IMR-90 (cell line): ENCODE data around the gene CDKAL1. TPM values are rescaled to one million over a fixed set of nuclear protein-coding genes. Genes with fewer than 3 reads are reported as not detected.

ENCODE experiments used
- ATAC-seq: fragments of 200-7000 bp; cut with Tn5 transposase; 2 replicates; pipeline ENCODE4 v1.9.1; 2020; ENCODE audit warnings: low read depth, mild to moderate bottlenecking, moderate library complexity
- BruUV-seq: library from RNA; stranded (reverse); fragments of 400-500 nt; replicated peaks from 2 replicates; lab custom pipeline; 2021; lab: Mats Ljungman, UMichigan
- CTCF ChIA-PET: fragments of 300-600 bp; formaldehyde crosslinking; extraction: SDS; loops from one replicate; lab custom pipeline; 2021; ENCODE audit warnings: antibody characterized with exemption; lab: Yijun Ruan, JAX
- POLR2A ChIA-PET: fragments of 300-600 bp; sonication (Branson Sonifier 250); formaldehyde crosslinking; loops from one replicate; lab custom pipeline; 2022; ENCODE audit warnings: antibody characterized with exemption; ENCODE audit not compliant: unreplicated experiment; lab: Charles Lee
- DNase-seq: peaks from one replicate; pipeline ENCODE4 v3.0.0; 2013
- H2AFZ ChIP-seq: replicated peaks from 2 replicates; pipeline ENCODE3; 2013; ENCODE audit warnings: low read length, mild to moderate bottlenecking; ENCODE audit not compliant: poor library complexity
- H2AK5ac ChIP-seq: 2 replicates; pipeline ENCODE4 v1.6.1; 2013; ENCODE audit warnings: low read depth, low read length, inconsistent platforms
- H2AK9ac ChIP-seq: replicated peaks from 2 replicates; pipeline ENCODE3; 2013; ENCODE audit warnings: mild to moderate bottlenecking, low read depth, low read length, moderate library complexity; ENCODE audit not compliant: poor library complexity
- H2BK120ac ChIP-seq: 2 replicates; pipeline ENCODE4 v1.6.1; 2013; ENCODE audit warnings: low read depth, low read length, inconsistent platforms
- H2BK15ac ChIP-seq: 3 replicates; pipeline ENCODE4 v1.6.1; 2013; ENCODE audit warnings: low read depth, low read length, inconsistent platforms
- H2BK20ac ChIP-seq: 2 replicates; pipeline ENCODE4 v1.6.1; 2013; ENCODE audit warnings: low read depth, mild to moderate bottlenecking, inconsistent platforms, low read length, moderate library complexity
- H2BK5ac ChIP-seq: 2 replicates; pipeline ENCODE4 v1.6.1; 2013; ENCODE audit warnings: mild to moderate bottlenecking, low read depth, low read length, inconsistent platforms; ENCODE audit not compliant: poor library complexity, severe bottlenecking
- H3K14ac ChIP-seq: replicated peaks from 2 replicates; pipeline ENCODE4 v1.6.1; 2013; ENCODE audit warnings: low read depth, low read length, inconsistent platforms
- H3K18ac ChIP-seq: 2 replicates; pipeline ENCODE4 v1.6.1; 2013; ENCODE audit warnings: low read depth, low read length, control low read depth
- H3K23ac ChIP-seq: 2 replicates; pipeline ENCODE4 v1.6.1; 2013; ENCODE audit warnings: low read depth, low read length, inconsistent platforms
- H3K27ac ChIP-seq: 2 replicates; pipeline ENCODE4 v1.5.1; 2013; ENCODE audit warnings: mild to moderate bottlenecking, control low read depth, low read length; ENCODE audit not compliant: insufficient read depth
- H3K27me3 ChIP-seq: 2 replicates; pipeline ENCODE4 v1.6.1; 2013; ENCODE audit warnings: low read length; ENCODE audit not compliant: control insufficient read depth, insufficient read depth
- H3K36me3 ChIP-seq: 2 replicates; pipeline ENCODE4 v1.6.1; 2013; ENCODE audit warnings: low read length, mixed read lengths; ENCODE audit not compliant: control insufficient read depth, insufficient read depth
- H3K4ac ChIP-seq: 2 replicates; pipeline ENCODE4 v1.6.1; 2013; ENCODE audit warnings: low read depth, low read length, inconsistent platforms
- H3K4me1 ChIP-seq: 2 replicates; pipeline ENCODE4 v1.6.1; 2013; ENCODE audit warnings: low read length, mixed read lengths; ENCODE audit not compliant: control insufficient read depth, insufficient read depth
- H3K4me2 ChIP-seq: 2 replicates; pipeline ENCODE4 v1.6.1; 2013; ENCODE audit warnings: low read depth, mild to moderate bottlenecking, control low read depth, low read length, moderate library complexity
- H3K4me3 ChIP-seq: 2 replicates; pipeline ENCODE4 v1.5.1; 2013; ENCODE audit warnings: low read depth, mild to moderate bottlenecking, control low read depth, low read length, moderate library complexity; ENCODE audit not compliant: insufficient read depth
- H3K56ac ChIP-seq: 2 replicates; pipeline ENCODE4 v1.6.1; 2013; ENCODE audit warnings: low read length, inconsistent platforms; ENCODE audit not compliant: insufficient read depth; ENCODE audit errors: extremely low read depth
- H3K79me1 ChIP-seq, 2 experiments: 2 replicates each; pipeline ENCODE4 v1.6.1; 2013; ENCODE audit warnings: low read length in 2 of 2, inconsistent platforms in 1 of 2, low read depth in 1 of 2
- H3K9ac ChIP-seq: 2 replicates; pipeline ENCODE4 v1.6.1; 2013; ENCODE audit warnings: low read depth, low read length, control low read depth
- H3K9me1 ChIP-seq: 2 replicates; pipeline ENCODE4 v1.6.1; 2013; ENCODE audit warnings: low read length, inconsistent platforms; ENCODE audit not compliant: insufficient read depth
- H3K9me3 ChIP-seq: 2 replicates; pipeline ENCODE4 v1.6.1; 2013; ENCODE audit warnings: low read length; ENCODE audit not compliant: control insufficient read depth, insufficient read depth
- H4K20me1 ChIP-seq: 2 replicates; pipeline ENCODE4 v1.6.1; 2013; ENCODE audit warnings: low read length, inconsistent platforms; ENCODE audit not compliant: insufficient read depth
- H4K5ac ChIP-seq: 2 replicates; pipeline ENCODE4 v1.6.1; 2013; ENCODE audit warnings: mild to moderate bottlenecking, low read depth, low read length, control low read depth
- H4K8ac ChIP-seq, 2 experiments: 2 replicates each; pipeline ENCODE4 v1.6.1; 2013; ENCODE audit warnings: low read depth in 2 of 2, low read length in 2 of 2, control low read depth in 1 of 2, inconsistent platforms in 1 of 2
- H4K91ac ChIP-seq: 2 replicates; pipeline ENCODE4 v1.6.1; 2013; ENCODE audit warnings: low read depth, low read length, inconsistent platforms; ENCODE audit not compliant: insufficient read depth
- BHLHE40 ChIP-seq: fragments of 150-350 bp; IDR thresholded peaks from 2 replicates; pipeline ENCODE4 v1.6.1; 2016; ENCODE audit warnings: mild to moderate bottlenecking, low read depth, low read length
- CEBPB ChIP-seq: IDR thresholded peaks from 2 replicates; pipeline ENCODE4 v1.6.1; 2012; ENCODE audit warnings: low read depth, low read length, improper control_type of control experiment
- CHD1 ChIP-seq: IDR thresholded peaks from 2 replicates; pipeline ENCODE4 v1.6.1; 2012; ENCODE audit warnings: low read depth, low read length, improper control_type of control experiment
- CTCF ChIP-seq: conservative IDR thresholded peaks from 2 replicates; pipeline ENCODE4 v1.5.1; 2012; ENCODE audit warnings: mild to moderate bottlenecking, low read depth, low read length, improper control_type of control experiment
- FOS ChIP-seq: fragments of 150-350 bp; IDR thresholded peaks from 2 replicates; pipeline ENCODE4 v1.6.1; 2016; ENCODE audit warnings: low read depth, low read length
- MAFK ChIP-seq: IDR thresholded peaks from 2 replicates; pipeline ENCODE4 v1.6.1; 2012; ENCODE audit warnings: low read depth, low read length, improper control_type of control experiment
- MAZ ChIP-seq: IDR thresholded peaks from 2 replicates; pipeline ENCODE4 v1.6.1; 2012; ENCODE audit warnings: low read depth, mild to moderate bottlenecking, low read length, improper control_type of control experiment, moderate library complexity, borderline replicate concordance
- MXI1 ChIP-seq: IDR thresholded peaks from 2 replicates; pipeline ENCODE4 v1.6.1; 2012; ENCODE audit warnings: low read depth, mild to moderate bottlenecking, low read length, moderate library complexity, borderline replicate concordance
- NFE2L2 ChIP-seq: fragments of 150-350 bp; IDR thresholded peaks from 2 replicates; pipeline ENCODE4 v1.6.1; 2016; ENCODE audit warnings: low read depth, mild to moderate bottlenecking, low read length
- POLR2A ChIP-seq: IDR thresholded peaks from 2 replicates; pipeline ENCODE4 v1.6.1; 2012; ENCODE audit warnings: mild to moderate bottlenecking, low read depth, low read length
- RAD21 ChIP-seq: IDR thresholded peaks from 2 replicates; pipeline ENCODE4 v1.6.1; 2012; ENCODE audit warnings: low read length, improper control_type of control experiment
- RCOR1 ChIP-seq: IDR thresholded peaks from 2 replicates; pipeline ENCODE4 v1.6.1; 2012; ENCODE audit warnings: mild to moderate bottlenecking, low read length, improper control_type of control experiment; ENCODE audit not compliant: insufficient replicate concordance
- RFX5 ChIP-seq: IDR thresholded peaks from 2 replicates; pipeline ENCODE4 v1.8.0; 2012; ENCODE audit warnings: low read depth, mild to moderate bottlenecking, low read length, moderate library complexity
- SMC3 ChIP-seq: fragments of 150-350 bp; IDR thresholded peaks from 2 replicates; pipeline ENCODE4 v1.6.1; 2016; ENCODE audit warnings: low read depth, mild to moderate bottlenecking, antibody characterized with exemption, low read length, moderate library complexity
- USF2 ChIP-seq: fragments of 150-350 bp; IDR thresholded peaks from 2 replicates; pipeline ENCODE4 v1.6.1; 2017; ENCODE audit warnings: mild to moderate bottlenecking, antibody characterized with exemption, low read length, low read depth
- WGBS, 2 experiments: methylation state at CpG; one replicate each; pipeline versions ENCODE4 v1.1.5 to v1.1.7; 2013; ENCODE audit warnings: missing lambda C conversion rate in 2 of 2; ENCODE audit not compliant: insufficient read length in 1 of 2; ENCODE audit errors: extremely low coverage in 2 of 2; 5-methylcytosine and 5-hydroxymethylcytosine counted together
- dilution Hi-C: fragments of 300-500 bp; cut with HindIII; formaldehyde crosslinking; loops from one replicate; pipeline ENCODE4 v1.14.3; 2018; ENCODE audit warnings: low sequenced_read_pairs; ENCODE audit not compliant: unreplicated experiment
- in situ Hi-C: fragments of 300-500 bp; cut with MboI; formaldehyde crosslinking; loops from 3 replicates; pipeline ENCODE4 v1.14.3; 2019; ENCODE audit warnings: low sequenced_read_pairs, inconsistent platforms, mixed read lengths
- intact Hi-C: fragments of 100-400 bp; cut with micrococcal nuclease; formaldehyde crosslinking; loops from 2 replicates; pipeline ENCODE4 v1.10.0; 2022
- polyA plus RNA-seq, 3 experiments: library from polyadenylated mRNA; depleted of rRNA; stranded (reverse); fragments of >200 nt; gene quantifications; 2 replicates each; pipeline ENCODE4 v1.2.3, GENCODE V29; 2012; ENCODE audit warnings: low replicate concordance in 1 of 3
- total RNA-seq: library from RNA; depleted of rRNA; stranded (reverse); fragments of >200 nt; gene quantifications from 2 replicates; pipeline ENCODE4 v1.2.3, GENCODE V29; 2012
- TF ChIP-seq, protein P1 (sequence below): fragments of 150-350 bp; IDR thresholded peaks from 2 replicates; pipeline ENCODE4 v1.6.1; 2016; ENCODE audit warnings: low read depth, mild to moderate bottlenecking, low read length, moderate library complexity, borderline replicate concordance

Gene CDKAL1
- total and polyA plus RNA-seq, 2 of the 4 experiments (the other 2 are of a cell fraction) = 3.7 to 13.1 TPM

GRCh38 chr6:21214738-21215448, 680.6 kb downstream of the CDKAL1 start:
- Histone ChIP-seq H3K27ac (no peak overlapping the region), H4K20me1 (no peaks in the 10 kb centered on the region), H3K23ac (no peak overlapping the region), H2AFZ (no peak overlapping the region), H3K9me3 (peaks cover 3% of the 10 kb centered on the region; the same call in 1 of the 2 replicates), H4K8ac (no peak overlapping the region), H2AK5ac (no peak overlapping the region), H2AK9ac (no peak overlapping the region), H2BK5ac (no peak overlapping the region), H3K18ac (no peak overlapping the region), H3K14ac (no peak overlapping the region), H4K91ac (no peak overlapping the region), H3K4me3 (no peak overlapping the region), H3K4me2 (no peak overlapping the region), H3K79me1 (no peaks in the 10 kb centered on the region), H3K56ac (no peak overlapping the region), H3K9me1 (no peaks in the 10 kb centered on the region), H2BK20ac (no peak overlapping the region), H3K4me1 (no peaks in the 10 kb centered on the region), H4K5ac (no peak overlapping the region), H3K9ac (no peak overlapping the region), H3K4ac (no peak overlapping the region), H2BK15ac (no peak overlapping the region), H3K27me3 (no peaks in the 10 kb centered on the region), H3K36me3 (no peaks in the 10 kb centered on the region), H2BK120ac (no peak overlapping the region)
- ATAC-seq (no peak), DNase-seq (no peak)
- ChIA-PET POLR2A (no interaction called here), CTCF (no interaction called here)
- no peak for TF ChIP-seq CHD1
- TF ChIP-seq RCOR1 = no peak
- TF ChIP-seq BHLHE40 = no peak
- no peak for TF ChIP-seq RAD21
- TF ChIP-seq FOS = no peak
- no peak for TF ChIP-seq MXI1
- no peak for TF ChIP-seq CEBPB
- TF ChIP-seq NFE2L2 = no peak
- TF ChIP-seq CTCF = no peak
- TF ChIP-seq, protein P1, sequence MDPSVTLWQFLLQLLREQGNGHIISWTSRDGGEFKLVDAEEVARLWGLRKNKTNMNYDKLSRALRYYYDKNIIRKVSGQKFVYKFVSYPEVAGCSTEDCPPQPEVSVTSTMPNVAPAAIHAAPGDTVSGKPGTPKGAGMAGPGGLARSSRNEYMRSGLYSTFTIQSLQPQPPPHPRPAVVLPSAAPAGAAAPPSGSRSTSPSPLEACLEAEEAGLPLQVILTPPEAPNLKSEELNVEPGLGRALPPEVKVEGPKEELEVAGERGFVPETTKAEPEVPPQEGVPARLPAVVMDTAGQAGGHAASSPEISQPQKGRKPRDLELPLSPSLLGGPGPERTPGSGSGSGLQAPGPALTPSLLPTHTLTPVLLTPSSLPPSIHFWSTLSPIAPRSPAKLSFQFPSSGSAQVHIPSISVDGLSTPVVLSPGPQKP = no peak
- TF ChIP-seq MAZ = no peak
- TF ChIP-seq MAFK = no peak
- TF ChIP-seq USF2 = no peak
- no peak for TF ChIP-seq RFX5
- no peak for TF ChIP-seq SMC3
- no peak for TF ChIP-seq POLR2A
- intact Hi-C loops = no loop called here
- BruUV-seq = no TSS peak
- in situ Hi-C loops = no loop called here
- dilution Hi-C loops = no loop called here
- WGBS, 2 experiments = 92% methylated on average over 2 of the region's 5 CpGs; no CpG with 5 or more reads in 1 of the 2 experiments
